GM19463 (cell line): Measurements from ENCODE around the gene DNAJC10.
"Not testable (repeated sequence)": the region's sequence is repeated elsewhere in the genome, so short reads cannot be mapped to it uniquely, and the experiment has no call there.

ENCODE experiments used
- ATAC-seq: cut with Tn5 transposase; IDR thresholded peaks from one replicate; pipeline ENCODE4 v1.9.1; 2021; ENCODE audit warnings: mild to moderate bottlenecking, moderate library complexity; ENCODE audit not compliant: unreplicated experiment

DNAJC10 gene

GRCh38 chr2:182782686-182783085 is 66.6 kb downstream of the DNAJC10 start:
- ATAC-seq: not testable (repeated sequence)

GRCh38 chr2:182784058-182784706 is 68.1 kb downstream of the DNAJC10 start:
- no peak for ATAC-seq

- no peak for ATAC-seq
Measured at GRCh38 chr2:182784777-182785176, 68.7 kb downstream of the DNAJC10 start.

- ATAC-seq: no peak
Measured at GRCh38 chr2:182792441-182792840, 76.4 kb downstream of the DNAJC10 start.

GRCh38 chr2:182798736-182799135 is 82.7 kb downstream of the DNAJC10 start:
- ATAC-seq: no peak

- ATAC-seq: no peak
Measured at GRCh38 chr2:182804128-182804527, 88.1 kb downstream of the DNAJC10 start.

GRCh38 chr2:182807319-182807718 is 91.3 kb downstream of the DNAJC10 start:
- no peak for ATAC-seq

- no peak for ATAC-seq
Measured at GRCh38 chr2:182810087-182810486, 94.0 kb downstream of the DNAJC10 start.

- ATAC-seq: no peak
Measured at GRCh38 chr2:182814380-182814779, 98.3 kb downstream of the DNAJC10 start.

- ATAC-seq: no peak
Measured at GRCh38 chr2:182814804-182815203, 98.7 kb downstream of the DNAJC10 start.

- ATAC-seq: no peak
Measured at GRCh38 chr2:182816866-182817265, 100.8 kb downstream of the DNAJC10 start.

GRCh38 chr2:182817558-182817957 is 101.5 kb downstream of the DNAJC10 start:
- no peak for ATAC-seq

GRCh38 chr2:182818501-182818900 is 102.4 kb downstream of the DNAJC10 start:
- no peak for ATAC-seq

- no peak for ATAC-seq
Measured at GRCh38 chr2:182818925-182819324, 102.9 kb downstream of the DNAJC10 start.

- no peak for ATAC-seq
Measured at GRCh38 chr2:182819412-182819811, 103.4 kb downstream of the DNAJC10 start.

- ATAC-seq: no peak
Measured at GRCh38 chr2:182821182-182821581, 105.1 kb downstream of the DNAJC10 start.

- ATAC-seq: no peak
Measured at GRCh38 chr2:182822733-182823132, 106.7 kb downstream of the DNAJC10 start.

GRCh38 chr2:182824056-182824766 is 108.2 kb downstream of the DNAJC10 start:
- ATAC-seq: no peak

GRCh38 chr2:182824767-182825158 is 108.7 kb downstream of the DNAJC10 start:
- ATAC-seq: no peak

GRCh38 chr2:182826064-182826463 is 110.0 kb downstream of the DNAJC10 start:
- ATAC-seq: no peak

- ATAC-seq: no peak
Measured at GRCh38 chr2:182826496-182826895, 110.4 kb downstream of the DNAJC10 start.

GRCh38 chr2:182827182-182827879 is 111.3 kb downstream of the DNAJC10 start:
- no peak for ATAC-seq
